CD14-positive monocyte (primary cell): ENCODE data around the gene MAPRE3. TPM values are rescaled to one million over a fixed set of nuclear protein-coding genes. Genes with fewer than 3 reads are reported as not detected.

Experiments
- DNase-seq, 3 donors: peaks; one replicate each; pipeline ENCODE4 v3.0.0-alpha.2; 2011 to 2022
- H2AFZ ChIP-seq: 2 replicates; pipeline ENCODE4 v1.6.0; 2012; ENCODE audit warnings: mild to moderate bottlenecking, low read depth, low read length, inconsistent platforms; ENCODE audit not compliant: insufficient read depth, poor library complexity, severe bottlenecking
- H3K27ac ChIP-seq, 2 donors: 1 replicate in 1 of 2; 2 replicates in 1 of 2; pipeline ENCODE4 v1.5.1; 2012 to 2013; ENCODE audit warnings: low read length in 2 of 2, control low read depth in 1 of 2, inconsistent platforms in 1 of 2, low read depth in 1 of 2, mild to moderate bottlenecking in 1 of 2
- H3K27me3 ChIP-seq, 2 donors: one replicate each; pipeline versions ENCODE4 v1.6.0 to v1.6.1; 2011 to 2013; ENCODE audit warnings: low read length in 2 of 2; ENCODE audit not compliant: control insufficient read depth in 2 of 2, insufficient read depth in 2 of 2
- H3K36me3 ChIP-seq, 2 donors: replicated peaks in 1 of 2; 1 replicate in 1 of 2; 2 replicates in 1 of 2; pipeline versions ENCODE4 v1.5.1 to v1.6.1; 2012 to 2013; ENCODE audit warnings: low read length in 2 of 2, control low read depth in 1 of 2, inconsistent platforms in 1 of 2, mild to moderate bottlenecking in 1 of 2; ENCODE audit not compliant: insufficient read depth in 2 of 2, control insufficient read depth in 1 of 2
- H3K4me1 ChIP-seq, 2 donors: 1 replicate in 1 of 2; 2 replicates in 1 of 2; pipeline versions ENCODE4 v1.5.1 to v1.6.1; 2012 to 2013; ENCODE audit warnings: low read length in 2 of 2, control low read depth in 1 of 2, inconsistent platforms in 1 of 2, mild to moderate bottlenecking in 1 of 2, moderate library complexity in 1 of 2; ENCODE audit not compliant: insufficient read depth in 2 of 2, control insufficient read depth in 1 of 2
- H3K4me2 ChIP-seq: replicated peaks from 2 replicates; pipeline ENCODE3; 2012; ENCODE audit warnings: low read length, moderate library complexity, mild to moderate bottlenecking; ENCODE audit not compliant: poor library complexity, severe bottlenecking; ENCODE audit errors: extremely low read depth
- H3K4me3 ChIP-seq, 3 experiments: fragments of 200-600 bp in 1 of 3; sonication (generic) in 1 of 3; replicated peaks in 1 of 3; 1 replicate in 2 of 3; 2 replicates in 1 of 3; pipeline ENCODE4 v1.5.1; 2011 to 2013; ENCODE audit warnings: low read length in 3 of 3, mild to moderate bottlenecking in 3 of 3, control low read depth in 2 of 3, low read depth in 2 of 3, inconsistent platforms in 1 of 3, moderate library complexity in 1 of 3
- H3K79me2 ChIP-seq: 2 replicates; pipeline ENCODE4 v1.6.0; 2012; ENCODE audit warnings: mild to moderate bottlenecking, control low read depth, inconsistent platforms, low read length, moderate library complexity; ENCODE audit not compliant: insufficient read depth
- H3K9ac ChIP-seq: 2 replicates; pipeline ENCODE4 v1.6.0; 2017; ENCODE audit warnings: low read length, mild to moderate bottlenecking; ENCODE audit not compliant: insufficient read depth, poor library complexity, severe bottlenecking
- H3K9me3 ChIP-seq, 2 donors: replicated peaks in 1 of 2; 1 replicate in 1 of 2; 2 replicates in 1 of 2; pipeline versions ENCODE4 v1.5.1 to v1.6.1; 2012 to 2013; ENCODE audit warnings: low read length in 2 of 2, control low read depth in 1 of 2; ENCODE audit not compliant: control insufficient read depth in 1 of 2, insufficient read depth in 1 of 2
- H4K20me1 ChIP-seq: 2 replicates; pipeline ENCODE4 v1.6.0; 2012; ENCODE audit warnings: mild to moderate bottlenecking, low read length, control low read depth, moderate library complexity; ENCODE audit not compliant: insufficient read depth
- H3K27ac Mint-ChIP-seq, 7 donors: one replicate each; pipeline ENCODE4 v1.8.0; 2020; ENCODE audit warnings: mild to moderate bottlenecking in 7 of 7, mixed read lengths in 7 of 7, moderate library complexity in 6 of 7, inconsistent platforms in 2 of 7
- H3K27me3 Mint-ChIP-seq, 3 donors: one replicate each; pipeline ENCODE4 v1.8.0; 2021 to 2022; ENCODE audit warnings: low read depth in 3 of 3, mild to moderate bottlenecking in 3 of 3, mixed read lengths in 3 of 3, moderate library complexity in 3 of 3, inconsistent platforms in 1 of 3
- H3K36me3 Mint-ChIP-seq, 2 donors: one replicate each; pipeline ENCODE4 v1.8.0; 2020; ENCODE audit warnings: mixed read lengths in 2 of 2, inconsistent platforms in 1 of 2, mild to moderate bottlenecking in 1 of 2
- H3K4me1 Mint-ChIP-seq: one replicate; pipeline ENCODE4 v1.8.0; 2020; ENCODE audit warnings: mild to moderate bottlenecking, mixed read lengths
- H3K4me3 Mint-ChIP-seq, 2 donors: one replicate each; pipeline ENCODE4 v1.8.0; 2020; ENCODE audit warnings: mild to moderate bottlenecking in 2 of 2, mixed read lengths in 2 of 2, moderate library complexity in 1 of 2
- H3K9me3 Mint-ChIP-seq, 7 donors: one replicate each; pipeline ENCODE4 v1.8.0; 2020 to 2022; ENCODE audit warnings: mixed read lengths in 7 of 7, mild to moderate bottlenecking in 6 of 7, moderate library complexity in 6 of 7, inconsistent platforms in 2 of 7
- CTCF ChIP-seq: fragments of 200-600 bp; IDR thresholded peaks from one replicate; pipeline ENCODE4 v1.8.0; 2022; ENCODE audit warnings: antibody characterized with exemption, mild to moderate bottlenecking
- WGBS: methylation state at CpG from one replicate; pipeline ENCODE4 v1.1.5; 2013; ENCODE audit warnings: missing lambda C conversion rate; ENCODE audit not compliant: insufficient coverage; 5-methylcytosine and 5-hydroxymethylcytosine counted together
- intact Hi-C, 2 donors: fragments of 100-400 bp; cut with micrococcal nuclease; formaldehyde crosslinking; loops; one replicate each; pipeline versions ENCODE4 v1.15.0 to v1.15.1; 2023
- polyA plus RNA-seq, 3 donors: library from polyadenylated mRNA; depleted of rRNA in 1 of 3; unstranded in 2 of 3; stranded (reverse) in 1 of 3; fragments of 300-500 nt in 2 of 3; fragments of >200 nt in 1 of 3; fragmentation: Illumina TruSeq in 2 of 3; gene quantifications; 1 replicate in 2 of 3; 2 replicates in 1 of 3; pipeline ENCODE4 v1.2.3, GENCODE V29; 2012 to 2021

Gene MAPRE3
- polyA plus RNA-seq, 3 donors: 2.4 to 14.4 (median 3.5) TPM

GRCh38 chr2:26945991-26946750, 24.3 kb upstream of the MAPRE3 start:
- Mint-ChIP-seq H3K4me3 (no peak overlapping the region), H3K27ac (no peak overlapping the region)
- WGBS: 91% methylated on average over 6 of the region's 12 CpGs

More at GRCh38 chr2:26945991-26946750, 24.3 kb upstream of the MAPRE3 start:
- no peaks in the 10 kb centered on the region for H3K4me1 ChIP-seq
- H2AFZ ChIP-seq: no peak overlapping the region
- H3K27ac ChIP-seq: no peak overlapping the region
- H3K4me3 ChIP-seq: no peak overlapping the region
- peaks cover 0 to 6% of the 10 kb centered on the region in 2 donors for H3K27me3 ChIP-seq
- H3K79me2 ChIP-seq: no peaks in the 10 kb centered on the region
- no peak overlapping the region for H3K4me2 ChIP-seq
- intact Hi-C loops: no loop called here
- TF ChIP-seq CTCF: no peak
- no peaks in the 10 kb centered on the region for H3K4me1 Mint-ChIP-seq
- no peaks in the 10 kb centered on the region for H3K36me3 Mint-ChIP-seq
- H3K36me3 ChIP-seq: no peaks in the 10 kb centered on the region
- H3K9ac ChIP-seq: no peak overlapping the region
- no peaks in the 10 kb centered on the region for H3K9me3 Mint-ChIP-seq
- no peaks in the 10 kb centered on the region for H3K9me3 ChIP-seq
- H3K27me3 Mint-ChIP-seq: peaks cover 10 to 32% (median 16%) of the 10 kb centered on the region in 3 donors
- no peaks in the 10 kb centered on the region for H4K20me1 ChIP-seq
- no peak for DNase-seq
